Liver (tissue), 9 donors: ENCODE results near the gene MED12. TPM values are rescaled to one million over a fixed set of nuclear protein-coding genes. Genes with fewer than 3 reads are reported as not detected.

Experiments used
- DNase-seq: peaks from one replicate; pipeline ENCODE4 v3.0.0-alpha.2; 2017; ENCODE audit warnings: low spot score
- H3K27ac ChIP-seq, 2 donors: one replicate each; pipeline ENCODE4 v1.7.0; 2013; ENCODE audit warnings: inconsistent platforms in 2 of 2, low read length in 2 of 2, control low read depth in 1 of 2, low read depth in 1 of 2, mild to moderate bottlenecking in 1 of 2
- H3K27me3 ChIP-seq, 4 donors: one replicate each; pipeline versions ENCODE4 v1.6.1 to v1.7.0; 2013; ENCODE audit warnings: low read length in 3 of 4, inconsistent platforms in 1 of 4, mild to moderate bottlenecking in 1 of 4, moderate library complexity in 1 of 4; ENCODE audit not compliant: control insufficient read depth in 4 of 4, insufficient read depth in 4 of 4
- H3K36me3 ChIP-seq, 4 donors: one replicate each; pipeline versions ENCODE4 v1.6.1 to v1.7.0; 2013; ENCODE audit warnings: low read length in 3 of 4, mild to moderate bottlenecking in 3 of 4, low read depth in 1 of 4, moderate library complexity in 1 of 4; ENCODE audit not compliant: control insufficient read depth in 4 of 4, insufficient read depth in 3 of 4
- H3K4me1 ChIP-seq, 4 donors: one replicate each; pipeline versions ENCODE4 v1.6.1 to v1.7.0; 2013; ENCODE audit warnings: low read length in 3 of 4, mild to moderate bottlenecking in 3 of 4, moderate library complexity in 1 of 4; ENCODE audit not compliant: control insufficient read depth in 4 of 4, insufficient read depth in 4 of 4
- H3K4me3 ChIP-seq, 3 donors: one replicate each; pipeline versions ENCODE4 v1.6.1 to v1.7.0; 2013; ENCODE audit warnings: low read length in 3 of 3, control low read depth in 1 of 3, low read depth in 1 of 3, mild to moderate bottlenecking in 1 of 3
- H3K9ac ChIP-seq, 2 donors: one replicate each; pipeline ENCODE4 v1.7.0; 2013; ENCODE audit warnings: low read length in 2 of 2, mild to moderate bottlenecking in 2 of 2, moderate library complexity in 2 of 2, control low read depth in 1 of 2, low read depth in 1 of 2
- H3K9me3 ChIP-seq, 4 donors: one replicate each; pipeline versions ENCODE4 v1.6.1 to v1.7.0; 2013; ENCODE audit warnings: low read length in 3 of 4; ENCODE audit not compliant: control insufficient read depth in 4 of 4
- EGR1 ChIP-seq, 2 donors: IDR thresholded peaks; 2 replicates each; pipeline ENCODE4 v1.6.1; 2016 to 2018; ENCODE audit warnings: antibody characterized with exemption in 2 of 2, low read depth in 2 of 2
- FOXA1 ChIP-seq: IDR thresholded peaks from 2 replicates; pipeline ENCODE4 v1.6.1; 2016; ENCODE audit warnings: antibody characterized with exemption
- FOXA2 ChIP-seq: IDR thresholded peaks from 2 replicates; pipeline ENCODE4 v1.6.1; 2016; ENCODE audit warnings: antibody characterized with exemption
- GABPA ChIP-seq, 2 donors: IDR thresholded peaks in 1 of 2; conservative IDR thresholded peaks in 1 of 2; 2 replicates each; pipeline ENCODE4 v1.6.1; 2016; ENCODE audit warnings: antibody characterized with exemption in 2 of 2, mild to moderate bottlenecking in 1 of 2, moderate library complexity in 1 of 2
- HNF4A ChIP-seq, 2 donors: conservative IDR thresholded peaks; 2 replicates each; pipeline ENCODE4 v1.6.1; 2016; ENCODE audit warnings: antibody characterized with exemption in 2 of 2, mild to moderate bottlenecking in 2 of 2
- MAX ChIP-seq: IDR thresholded peaks from 2 replicates; pipeline ENCODE4 v1.6.1; 2016; ENCODE audit warnings: antibody characterized with exemption
- RAD21 ChIP-seq, 2 donors: IDR thresholded peaks; 2 replicates each; pipeline ENCODE4 v1.6.1; 2016; ENCODE audit warnings: antibody characterized with exemption in 2 of 2, mild to moderate bottlenecking in 2 of 2
- REST ChIP-seq: IDR thresholded peaks from 2 replicates; pipeline ENCODE4 v1.6.1; 2016; ENCODE audit warnings: antibody characterized with exemption, mild to moderate bottlenecking
- RXRA ChIP-seq, 2 donors: IDR thresholded peaks; 2 replicates each; pipeline ENCODE4 v1.6.1; 2017 to 2018; ENCODE audit warnings: antibody characterized with exemption in 2 of 2, mild to moderate bottlenecking in 1 of 2
- SP1 ChIP-seq: IDR thresholded peaks from 2 replicates; pipeline ENCODE4 v1.6.1; 2018; ENCODE audit warnings: antibody characterized with exemption, mild to moderate bottlenecking
- YY1 ChIP-seq: IDR thresholded peaks from 2 replicates; pipeline ENCODE4 v1.6.1; 2016; ENCODE audit warnings: antibody characterized with exemption, mild to moderate bottlenecking
- WGBS: extraction: QIAGEN DNeasy Blood & Tissue Kit; methylation state at CpG from one replicate; pipeline ENCODE4 v1.1.7; 2013; 5-methylcytosine and 5-hydroxymethylcytosine counted together
- polyA plus RNA-seq, 2 donors: library from polyadenylated mRNA; stranded (reverse) in 1 of 2; unstranded in 1 of 2; fragments of 200-250 nt in 1 of 2; fragments of >200 nt in 1 of 2; fragmentation: Nextera tagmentation in 1 of 2; extraction: Ambion mirVana in 1 of 2; gene quantifications; one replicate each; pipeline versions ENCODE4 v1.2.1 to v1.2.3, GENCODE V29; 2013 to 2015
- total RNA-seq, 2 donors: library from RNA; depleted of rRNA; stranded (reverse); fragments of >200 nt; gene quantifications; one replicate each; pipeline ENCODE4 v1.2.3, GENCODE V29; 2014
- donor health status: healthy.
- donor health status: healthy.
- donor health status: healthy.
- donor health status: healthy.
- donor health status: healthy.

MED12 gene
- total and polyA plus RNA-seq, 4 donors, result 3.2 to 25.6 (median 9.3) TPM

- no peaks in the 10 kb centered on the region for H3K27me3 ChIP-seq
- no peak within 1 kb of the TSS for H3K4me3 ChIP-seq
- WGBS, result 88% methylated on average over 1 of the region's 1 CpG
- TF ChIP-seq SP1, result no peak
- DNase-seq, result no peak
- H3K27ac ChIP-seq, result no peak within 1 kb of the TSS
- H3K9me3 ChIP-seq, result no peaks in the 10 kb centered on the region
- H3K9ac ChIP-seq, result no peak within 1 kb of the TSS
- H3K36me3 ChIP-seq, result no peaks in the 10 kb centered on the region
- H3K4me1 ChIP-seq, result no peaks in the 10 kb centered on the region
Observed at GRCh38 chrX:71106427-71106826, 12.0 kb upstream of the MED12 start, which contains the start of gene CXorf65. Gene CXorf65, minus strand, starts transcription at chrX:71106740. Its CDS starts 184 bp downstream, at chrX:71106556.

- H3K4me1 ChIP-seq, result no peaks in the 10 kb centered on the region
- no peak overlapping the region for H3K4me3 ChIP-seq
- no peak for TF ChIP-seq MAX
- H3K27me3 ChIP-seq, result no peaks in the 10 kb centered on the region
- no peaks in the 10 kb centered on the region for H3K36me3 ChIP-seq
- H3K9me3 ChIP-seq, result no peaks in the 10 kb centered on the region
- no peak for DNase-seq
- WGBS, result 61% methylated on average over 4 of the region's 4 CpGs
- no peak overlapping the region for H3K9ac ChIP-seq
- no peak overlapping the region for H3K27ac ChIP-seq
Observed at GRCh38 chrX:71107245-71107644, 11.2 kb upstream of the MED12 start.

GRCh38 chrX:71107762-71108360 is 10.5 kb upstream of the MED12 start:
- 52% methylated on average over 9 of the region's 9 CpGs for WGBS
- no peaks in the 10 kb centered on the region for H3K36me3 ChIP-seq
- H3K4me1 ChIP-seq, result no peaks in the 10 kb centered on the region
- TF ChIP-seq HNF4A (conservative IDR thresholded peaks at IDR 0.05) (no peak), REST (no peak), FOXA1 (no peak), GABPA (IDR thresholded peaks at IDR 0.05 in 1 of 2, conservative IDR thresholded peaks at IDR 0.05 in 1 of 2) (no peak), RAD21 (IDR thresholded peaks at IDR 0.05) (no peak), RXRA (IDR thresholded peaks at IDR 0.05) (no peak), EGR1 (IDR thresholded peaks at IDR 0.05; ENCODE audit: low read depth in 2 of 2) (no peak), YY1 (no peak)
- no peak for DNase-seq
- H3K9ac ChIP-seq, result no peak overlapping the region
- H3K4me3 ChIP-seq, result no peak overlapping the region
- no peaks in the 10 kb centered on the region for H3K9me3 ChIP-seq
- no peak overlapping the region for H3K27ac ChIP-seq
- no peaks in the 10 kb centered on the region for H3K27me3 ChIP-seq

- no peak overlapping the region for H3K4me3 ChIP-seq
- no peak for DNase-seq
- no peaks in the 10 kb centered on the region for H3K27me3 ChIP-seq
- H3K36me3 ChIP-seq, result no peaks in the 10 kb centered on the region
- no peak for TF ChIP-seq GABPA (IDR thresholded peaks at IDR 0.05 in 1 of 2, conservative IDR thresholded peaks at IDR 0.05 in 1 of 2)
- no peak for TF ChIP-seq RXRA (IDR thresholded peaks at IDR 0.05)
- no peak for TF ChIP-seq FOXA2
- H3K9me3 ChIP-seq, result no peaks in the 10 kb centered on the region
- no peaks in the 10 kb centered on the region for H3K4me1 ChIP-seq
- 91% methylated on average over 6 of the region's 6 CpGs for WGBS
- no peak overlapping the region for H3K27ac ChIP-seq
- H3K9ac ChIP-seq, result no peak overlapping the region
Observed at GRCh38 chrX:71109051-71109450, 9.3 kb upstream of the MED12 start.
